GM19438 (cell line): ENCODE measurements around the gene CSGALNACT2.
"Not testable (repeated sequence)": the region's sequence is repeated elsewhere in the genome, so short reads cannot be mapped to it uniquely, and the experiment has no call there.

Experiments used
- ATAC-seq: cut with Tn5 transposase; IDR thresholded peaks from one replicate; pipeline ENCODE4 v1.9.1; 2021; ENCODE audit warnings: low read depth; ENCODE audit not compliant: unreplicated experiment

Gene CSGALNACT2

GRCh38 chr10:43173120-43173519, 34.9 kb downstream of the CSGALNACT2 start:
- no peak for ATAC-seq

DNA sequence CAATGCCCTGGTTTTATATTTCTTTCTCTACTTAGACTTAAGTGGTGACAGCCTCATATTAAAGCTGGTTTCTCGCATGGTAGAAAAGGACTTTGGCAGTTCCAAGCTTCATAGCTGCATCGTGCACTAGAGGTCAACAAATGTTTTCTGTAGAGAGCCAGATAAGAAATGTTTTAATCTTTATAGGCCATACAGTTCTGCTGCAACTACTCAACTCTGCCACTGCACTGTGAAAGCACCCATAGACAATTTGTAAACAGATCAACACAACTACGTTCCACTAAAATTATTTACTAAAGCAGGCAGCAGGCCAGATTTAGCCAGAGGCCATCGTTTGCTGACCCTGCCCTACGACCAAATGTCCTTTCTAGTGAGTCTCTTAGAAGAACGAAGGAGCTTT, 36.7 kb downstream of the CSGALNACT2 start:
- no peak for ATAC-seq

- no peak for ATAC-seq
Observed at GRCh38 chr10:43176271-43176670, 38.0 kb downstream of the CSGALNACT2 start.

- ATAC-seq = no peak
Observed at GRCh38 chr10:43177595-43177994, 39.4 kb downstream of the CSGALNACT2 start.

- ATAC-seq = no peak
Observed at GRCh38 chr10:43181146-43181545, 42.9 kb downstream of the CSGALNACT2 start.

GRCh38 chr10:43183764-43184163, 45.5 kb downstream of the CSGALNACT2 start:
- not testable (repeated sequence) for ATAC-seq

- no peak for ATAC-seq
Observed at GRCh38 chr10:43186150-43186549, 47.9 kb downstream of the CSGALNACT2 start.

DNA sequence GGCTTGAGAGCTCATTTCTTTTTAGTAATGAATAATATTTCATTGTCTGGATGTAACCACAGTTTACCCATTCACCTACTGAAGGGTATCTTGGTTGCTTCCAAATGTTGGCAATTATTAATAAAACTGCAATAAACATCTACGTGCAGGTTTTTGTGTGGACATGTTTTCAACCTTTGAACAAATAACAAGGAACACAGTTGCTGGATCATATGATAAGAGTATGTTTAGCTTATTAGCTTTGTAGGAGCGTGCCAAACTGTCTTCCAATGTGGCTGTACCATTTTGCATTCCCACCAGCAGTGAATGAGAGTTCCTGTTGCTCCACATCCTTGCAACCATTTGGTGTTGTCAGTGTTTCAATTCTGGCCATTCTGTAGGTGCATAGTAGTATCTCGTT, 49.0 kb downstream of the CSGALNACT2 start:
- no peak for ATAC-seq

DNA sequence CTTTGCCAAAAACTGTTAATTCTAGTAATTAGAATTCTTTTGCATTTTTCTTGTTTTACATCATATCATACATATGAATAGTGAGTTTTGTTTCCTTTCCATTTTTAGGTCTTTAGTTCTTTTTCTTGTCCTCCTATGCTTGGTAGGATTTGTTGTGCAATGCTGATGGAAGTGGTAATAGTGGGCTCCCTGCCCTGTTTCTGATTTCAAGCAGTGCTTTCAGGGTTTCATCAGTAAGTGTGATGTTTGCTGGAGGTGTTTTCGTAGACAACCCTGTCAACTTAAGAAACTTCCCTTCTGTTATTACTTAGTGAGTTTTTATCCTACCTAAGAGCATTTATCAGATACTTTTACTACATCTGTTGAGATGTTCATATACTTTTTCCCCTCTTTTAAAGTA, 50.5 kb downstream of the CSGALNACT2 start:
- ATAC-seq = no peak

DNA sequence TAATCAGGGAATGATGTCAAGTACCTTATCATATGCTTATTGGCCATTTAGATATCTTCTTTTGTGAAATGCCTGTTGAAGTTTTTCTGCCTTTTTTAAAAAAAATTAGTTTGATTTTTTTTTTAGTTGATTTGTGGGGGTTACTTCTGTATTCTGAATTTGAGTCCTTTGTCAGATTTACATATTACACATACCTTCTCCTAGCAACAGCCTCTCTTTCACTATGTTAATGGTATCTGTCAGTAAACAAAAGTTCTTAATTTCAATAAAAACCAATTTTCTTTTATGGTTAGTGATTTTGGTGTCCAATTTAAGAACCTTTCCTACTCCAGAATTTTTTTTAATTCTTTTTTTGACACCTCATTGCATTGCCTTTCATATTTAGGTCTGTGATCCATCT, 52.0 kb downstream of the CSGALNACT2 start:
- no peak for ATAC-seq

DNA sequence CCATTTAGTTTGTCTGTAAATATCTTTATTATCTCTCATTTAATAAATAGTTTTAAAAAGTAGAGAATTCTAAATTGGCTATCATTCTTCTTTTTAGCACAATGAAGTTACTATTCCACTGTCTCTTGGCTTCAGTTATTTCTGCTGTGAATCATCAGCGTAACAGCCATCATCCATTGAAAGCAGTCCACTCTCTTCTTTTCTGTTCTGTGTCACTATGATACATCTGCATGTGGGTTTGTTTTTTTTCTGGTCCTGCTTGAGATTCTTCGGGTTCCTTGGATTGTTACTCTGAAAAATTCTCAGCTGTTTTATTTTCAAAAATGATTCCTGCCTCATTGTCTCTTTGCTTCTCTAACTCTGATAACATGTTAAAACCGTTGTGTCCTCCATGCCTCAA, 52.5 kb downstream of the CSGALNACT2 start:
- ATAC-seq = no peak

DNA sequence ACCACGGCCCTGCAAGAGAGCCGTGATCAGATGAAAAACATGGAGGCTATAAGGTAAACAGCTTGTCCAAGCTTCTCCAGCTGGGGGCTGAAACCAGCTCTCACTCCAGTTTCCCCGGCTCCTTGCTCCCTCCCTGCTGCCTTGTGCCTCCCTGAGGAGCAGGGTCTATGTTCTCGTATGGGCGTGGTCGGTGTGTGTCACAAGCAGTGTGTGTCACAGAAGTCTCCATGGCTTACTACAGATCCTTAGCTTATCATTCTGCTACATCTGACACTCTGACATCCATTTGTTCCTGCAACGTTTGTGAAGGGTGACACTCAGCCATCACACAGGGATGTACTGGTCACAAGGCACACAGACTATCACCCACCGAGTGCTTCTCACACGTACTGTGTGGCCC, 54.6 kb downstream of the CSGALNACT2 start:
- ATAC-seq = no peak

GRCh38 chr10:43193496-43194080, 55.3 kb downstream of the CSGALNACT2 start:
- no peak for ATAC-seq

- ATAC-seq = no peak
Observed at GRCh38 chr10:43194266-43194665, 56.0 kb downstream of the CSGALNACT2 start.

DNA sequence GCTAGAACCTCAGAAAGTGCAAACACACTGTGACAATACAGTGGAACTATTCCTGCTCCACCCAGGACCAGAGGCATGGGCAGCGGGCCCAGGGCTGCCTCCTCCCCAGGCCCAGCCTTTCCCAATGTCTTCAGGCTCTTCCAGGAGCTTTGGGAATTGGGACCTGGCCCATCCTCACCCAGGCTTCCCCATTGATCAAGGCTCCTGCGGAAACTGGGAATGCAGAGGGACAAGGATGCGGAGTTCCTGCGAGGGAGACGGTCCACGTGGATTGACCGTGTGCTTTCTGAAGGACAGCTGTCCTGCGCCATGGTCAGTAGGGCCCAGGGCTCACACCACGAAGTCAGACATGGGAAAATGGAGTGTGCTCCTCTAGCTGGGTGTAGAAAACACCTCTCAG, 56.6 kb downstream of the CSGALNACT2 start:
- no peak for ATAC-seq

- no peak for ATAC-seq
Observed at GRCh38 chr10:43195557-43195956, 57.3 kb downstream of the CSGALNACT2 start.

GRCh38 chr10:43196131-43196980, 58.1 kb downstream of the CSGALNACT2 start:
- no peak for ATAC-seq

DNA sequence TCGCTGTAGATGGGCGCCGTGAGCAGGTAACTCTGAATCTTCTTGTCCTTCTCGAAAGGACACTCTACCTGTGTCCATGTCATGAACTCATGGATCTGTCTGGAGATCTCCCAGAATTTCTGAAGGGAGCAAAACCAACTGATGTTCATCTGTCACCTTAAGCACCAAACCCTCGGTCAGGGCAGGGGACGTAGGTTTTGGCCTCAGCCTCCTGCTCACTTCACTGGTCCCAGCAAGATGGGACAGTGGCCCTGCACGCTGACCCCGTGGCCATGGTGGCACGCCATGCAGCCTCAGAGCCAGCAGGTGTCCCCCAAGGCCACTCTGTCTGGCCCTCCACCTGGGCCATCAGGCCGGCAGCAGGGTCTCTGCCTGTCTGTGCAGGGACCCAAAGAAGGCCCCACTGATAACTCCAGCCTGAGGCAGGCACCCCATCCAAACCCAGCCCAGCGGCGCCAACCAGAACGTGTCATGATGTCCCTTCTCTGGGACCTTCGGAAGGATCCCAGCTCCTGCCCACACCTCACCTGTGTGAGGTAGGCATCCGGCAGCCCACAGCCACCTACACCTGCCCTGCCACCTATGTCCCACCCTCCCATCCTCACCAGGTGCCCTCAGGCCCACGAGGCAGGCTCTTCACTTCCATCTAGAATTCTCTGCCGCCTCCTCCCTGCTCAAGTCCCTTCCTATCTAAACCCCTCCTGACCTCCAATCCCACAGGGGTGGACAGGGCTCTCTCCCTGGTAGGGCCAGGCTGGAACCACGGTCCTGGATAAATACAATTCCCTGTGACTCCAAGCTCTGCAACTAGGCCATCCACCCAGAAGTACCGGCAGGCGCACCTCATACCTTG, 59.0 kb downstream of the CSGALNACT2 start:
- ATAC-seq = no peak

- no peak for ATAC-seq
Observed at GRCh38 chr10:43197834-43198681, 59.8 kb downstream of the CSGALNACT2 start.

GRCh38 chr10:43198682-43199005, 60.4 kb downstream of the CSGALNACT2 start:
- ATAC-seq = no peak
